Measurements from ENCODE around the gene SCG3.

Gene SCG3

DNA sequence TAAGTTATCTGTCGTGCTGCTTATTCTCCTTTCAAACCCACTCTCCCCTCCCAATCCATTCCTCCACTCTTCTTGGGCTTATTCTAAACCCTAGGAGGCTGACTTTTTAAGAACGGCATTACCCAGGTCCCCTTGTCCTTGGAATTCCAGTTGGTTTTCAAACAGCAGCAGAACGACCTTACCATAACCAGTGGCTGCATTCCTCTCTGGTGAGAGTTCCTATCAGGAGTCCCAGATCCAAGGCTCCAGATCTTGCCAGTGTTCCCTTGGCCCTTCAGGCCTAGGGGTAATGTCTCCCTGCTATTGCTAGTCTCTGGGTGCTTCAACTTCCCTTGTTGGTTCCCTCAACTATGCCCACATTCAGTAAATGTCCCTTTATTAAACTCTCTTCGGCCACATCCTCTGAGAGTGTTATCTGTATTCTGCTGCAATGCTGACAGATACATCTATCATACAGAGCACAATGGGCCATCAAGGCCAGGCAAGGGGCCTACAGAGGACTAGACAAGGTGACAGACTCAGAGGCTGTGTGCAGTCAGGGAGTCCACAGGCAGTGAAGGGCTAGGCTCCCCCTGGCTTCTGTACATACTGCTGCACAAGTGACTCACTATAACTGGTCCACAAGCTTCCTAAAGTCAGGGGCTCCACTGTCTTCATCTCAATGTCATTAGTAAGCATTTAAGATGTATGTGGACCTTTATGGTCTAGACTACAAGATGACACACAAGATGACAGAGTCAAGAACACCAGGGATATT lies 46.0 kb downstream of the SCG3 start:
- DNase-seq (ENCODE audit: low read depth) = no peak

DNA sequence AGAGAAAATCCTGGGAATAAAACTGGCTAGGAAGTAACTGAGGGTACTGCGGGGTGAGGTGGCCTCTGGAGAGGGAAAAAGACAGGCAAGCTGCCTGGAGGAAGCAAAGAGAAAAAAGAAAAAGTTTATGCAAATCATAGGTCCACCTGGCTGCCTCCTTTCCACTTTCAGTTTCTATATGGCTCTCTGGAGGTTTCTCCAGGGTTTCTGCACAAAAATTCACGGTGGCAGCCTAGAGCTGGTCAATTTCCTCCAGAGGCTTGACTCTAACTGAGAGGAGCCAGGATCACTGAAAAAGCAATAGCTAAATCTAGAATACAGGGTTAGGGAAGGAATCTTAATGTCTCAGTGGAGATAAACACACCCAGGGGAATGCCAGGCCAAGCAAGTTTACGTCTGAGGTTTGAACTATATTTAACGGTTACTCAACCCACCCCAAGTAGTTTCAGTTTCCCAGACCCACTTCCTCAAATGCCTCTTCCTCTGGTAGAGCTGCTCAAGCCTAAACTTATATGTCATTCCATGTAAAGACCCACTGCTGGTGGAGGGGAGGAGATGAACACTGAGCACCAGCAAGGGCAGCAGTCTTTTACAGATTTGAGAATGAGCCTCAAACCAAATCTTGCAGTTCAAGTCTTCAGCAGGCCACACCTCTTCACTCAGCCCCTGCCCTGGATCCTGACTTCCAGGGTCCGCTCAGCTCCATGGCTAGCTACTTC lies 50.4 kb downstream of the SCG3 start:
- no peak for DNase-seq (ENCODE audit: low read depth)

DNA sequence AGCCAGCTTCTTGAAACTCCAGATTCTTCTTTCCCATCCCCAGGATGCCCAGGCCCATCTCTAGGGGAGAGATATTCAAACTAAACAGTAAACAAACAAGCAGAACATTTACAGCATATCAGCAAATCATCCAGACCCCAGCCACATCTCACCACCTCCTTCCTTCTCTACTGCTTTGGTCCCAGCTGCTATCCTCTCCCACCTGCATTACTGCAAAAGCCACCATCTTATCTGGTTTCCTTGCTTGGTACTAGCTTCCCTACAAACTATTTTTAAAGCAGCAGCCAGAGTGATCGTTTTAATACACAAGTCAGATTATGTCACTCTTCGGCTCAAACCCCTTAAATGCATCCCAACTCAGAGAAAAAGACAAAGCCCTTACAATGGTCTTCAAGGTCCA lies 51.3 kb downstream of the SCG3 start:
- DNase-seq (ENCODE audit: low read depth) = no peak

DNA sequence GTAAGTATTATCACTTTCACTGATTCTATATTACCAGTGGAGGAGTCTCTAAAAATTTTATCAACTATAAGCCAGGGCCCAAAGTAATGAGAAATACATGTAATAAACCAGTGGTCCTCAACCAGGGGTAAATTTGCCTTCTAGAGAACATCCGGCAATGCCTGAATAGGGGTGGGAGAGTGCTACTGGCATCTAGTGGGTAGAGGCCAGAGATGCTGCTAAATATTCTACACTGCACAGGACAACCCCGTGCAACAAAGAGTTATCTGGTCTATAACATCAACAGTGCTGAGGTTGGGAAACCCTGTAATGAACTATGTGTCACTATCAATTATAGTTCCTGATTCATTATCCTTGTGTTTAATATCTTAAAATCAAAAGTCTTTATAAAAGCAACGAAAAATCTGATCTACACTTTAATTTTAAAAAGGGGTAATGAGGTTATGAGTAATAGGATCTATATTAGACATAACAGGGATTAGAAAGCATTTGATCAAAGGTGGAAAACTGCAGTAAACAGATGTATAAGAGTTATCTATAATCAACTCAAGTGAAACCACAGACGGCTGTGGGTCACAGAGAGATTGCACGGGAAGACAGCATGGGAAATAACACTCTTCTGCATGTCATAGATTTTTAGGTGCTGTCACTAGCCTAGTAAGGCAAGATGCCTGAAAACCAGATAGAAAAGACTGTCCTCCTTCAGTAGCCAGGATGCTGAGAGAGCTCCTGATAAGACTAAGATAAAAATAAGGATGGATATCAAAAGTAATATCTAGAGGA lies 54.1 kb downstream of the SCG3 start:
- no peak for DNase-seq (ENCODE audit: low read depth)

DNA sequence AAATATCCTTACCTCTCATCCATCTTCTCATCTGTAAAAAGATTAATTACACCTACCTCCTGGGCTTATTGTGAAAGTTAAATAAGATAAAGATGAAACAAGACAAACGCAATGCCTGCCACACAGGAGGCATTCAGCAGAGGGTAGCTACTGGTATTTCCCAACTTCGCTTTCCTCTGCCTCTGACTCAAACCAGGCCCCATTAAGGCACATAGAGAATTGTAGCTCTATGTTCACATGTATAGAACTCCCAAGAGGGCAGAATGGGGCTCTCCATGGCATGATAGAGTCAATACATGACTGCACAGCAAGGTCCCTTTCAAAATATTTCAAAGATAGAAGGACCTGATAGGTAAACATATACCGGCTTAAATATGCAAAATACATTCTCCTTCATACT lies 54.8 kb downstream of the SCG3 start:
- DNase-seq (ENCODE audit: low read depth) = no peak

DNA sequence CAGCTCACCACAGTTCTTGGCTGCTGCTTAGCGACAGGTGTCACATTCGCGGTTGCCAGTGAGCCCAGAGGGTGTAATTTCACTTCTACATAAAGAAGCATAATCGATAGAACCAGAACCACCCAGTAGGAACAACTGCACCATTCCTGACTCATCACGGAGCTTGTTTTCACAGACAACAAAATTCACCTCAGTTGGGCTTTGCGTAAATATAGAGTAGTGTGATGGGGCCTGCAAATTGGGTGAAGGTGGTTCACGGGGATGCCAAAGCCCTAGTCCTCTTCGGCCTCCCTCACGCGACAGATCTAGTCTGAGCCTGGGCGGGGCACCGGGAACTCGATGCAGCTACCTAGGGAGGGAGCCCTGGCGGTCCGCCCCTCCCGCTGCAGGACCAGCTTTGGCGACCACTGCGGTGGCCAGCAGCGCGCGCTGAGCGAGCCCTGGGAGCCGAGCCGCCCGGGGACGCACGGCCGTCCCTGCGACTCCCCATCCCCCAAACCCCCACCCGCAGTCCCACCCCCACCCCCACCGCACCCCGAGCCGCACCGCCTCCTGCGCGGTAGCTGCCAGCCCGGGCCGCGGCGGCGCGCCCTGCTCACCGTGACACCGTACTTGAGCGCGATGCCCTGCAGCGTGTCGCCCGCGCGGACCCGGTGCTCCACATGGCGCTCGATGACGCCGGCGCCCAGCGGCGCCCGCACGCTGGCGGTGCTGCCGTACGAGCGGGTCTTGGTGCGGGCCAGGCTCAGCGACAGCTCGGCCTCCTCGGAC lies 55.6 kb downstream of the SCG3 start:
- DNase-seq (ENCODE audit: low read depth) = peak; percentile 36

DNA sequence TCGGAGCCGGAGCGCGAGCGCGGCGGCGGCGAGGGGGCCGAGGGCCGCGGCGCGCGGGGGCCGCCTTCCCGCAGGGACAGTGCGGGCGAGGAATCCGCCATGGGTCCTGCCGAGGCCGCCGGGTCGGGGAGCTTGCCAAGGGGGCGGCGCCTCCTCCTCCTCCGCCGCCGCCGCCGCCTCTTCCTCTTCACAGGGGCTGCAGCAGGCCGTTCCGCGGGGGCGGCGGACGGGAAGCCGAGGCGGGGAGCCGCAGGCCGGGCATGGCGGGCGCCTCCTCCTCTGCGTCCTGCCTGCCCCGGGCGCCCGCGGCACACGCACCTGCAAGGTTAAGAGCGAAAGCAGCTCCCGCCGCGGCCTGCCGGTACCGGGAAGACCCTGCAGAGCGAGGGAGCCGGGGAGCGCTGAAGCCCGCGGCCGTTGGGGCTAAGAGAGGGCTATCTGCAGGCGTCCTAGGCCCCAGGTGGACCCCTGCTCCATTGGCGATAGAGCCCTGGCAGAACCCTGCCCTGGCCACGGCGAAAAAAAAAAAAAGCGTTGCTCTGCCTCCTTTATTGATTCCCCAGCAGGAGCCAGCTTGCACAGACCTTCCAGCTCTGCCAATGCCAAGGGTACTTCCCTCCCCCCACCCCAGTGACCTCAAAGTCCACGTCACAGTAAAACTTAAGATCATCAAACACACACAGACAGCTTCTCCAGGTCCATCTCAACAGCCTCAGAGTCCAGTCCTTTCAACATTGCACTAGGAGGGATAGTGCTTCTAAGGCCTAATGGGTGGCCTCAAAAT lies 56.4 kb downstream of the SCG3 start, which contains the start of gene LYSMD2:
TSS of gene LYSMD2 (minus strand) at position 134 of the 784 bp plus-strand sequence. CDS start at position 101, 33 bp downstream.
- DNase-seq (ENCODE audit: low read depth) = peak; percentile 68

DNA sequence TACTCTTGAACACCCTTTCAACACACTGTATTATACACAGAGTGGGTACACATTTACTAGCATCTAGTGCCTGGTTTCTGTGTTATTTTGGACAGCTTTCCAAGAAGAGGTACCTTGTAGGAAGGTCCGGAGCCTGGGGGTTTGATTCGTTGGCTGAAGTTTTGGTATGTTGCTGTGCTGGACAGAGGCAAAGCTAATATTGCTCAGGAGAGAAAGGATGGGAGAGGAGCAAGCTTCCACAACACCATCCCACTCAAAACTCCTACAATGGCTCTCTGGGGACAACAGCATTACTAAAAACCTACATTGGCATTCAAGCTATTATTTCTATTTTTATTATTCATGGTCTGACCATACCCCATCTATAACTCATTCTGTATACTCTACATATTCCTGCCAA lies 57.2 kb downstream of the SCG3 start:
- no peak for DNase-seq (ENCODE audit: low read depth)

DNA sequence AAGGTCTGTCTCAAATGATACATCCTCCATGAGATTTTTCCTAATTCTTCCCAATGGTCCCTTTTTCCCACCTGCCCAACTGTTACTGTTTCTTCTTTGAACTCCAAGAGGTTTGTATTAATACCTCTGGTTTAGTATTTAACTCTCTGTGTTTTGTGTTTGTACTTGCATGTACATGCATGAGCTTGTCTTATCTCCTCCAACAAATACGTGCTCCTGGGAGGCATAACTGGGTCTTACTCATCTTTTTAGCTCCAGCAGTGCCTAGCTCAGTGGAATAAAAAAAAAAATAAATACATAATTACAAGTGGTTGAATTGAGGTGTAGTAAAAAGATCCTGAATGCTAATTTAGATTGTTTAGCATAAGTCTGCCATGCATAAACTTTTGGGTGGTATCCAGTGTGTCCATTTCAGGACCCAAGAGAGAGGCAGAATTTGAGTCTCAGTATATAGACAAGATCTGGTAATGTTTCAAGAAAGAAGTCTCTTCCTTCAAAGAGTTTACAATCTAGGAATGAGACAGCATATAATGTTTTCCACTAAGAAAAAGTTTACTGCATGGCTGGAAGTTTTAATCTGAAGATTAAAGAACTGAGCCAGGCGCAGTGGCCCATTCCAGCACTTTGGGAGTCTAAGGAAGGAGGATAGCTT lies 57.9 kb downstream of the SCG3 start:
- no peak for DNase-seq (ENCODE audit: low read depth)

DNA sequence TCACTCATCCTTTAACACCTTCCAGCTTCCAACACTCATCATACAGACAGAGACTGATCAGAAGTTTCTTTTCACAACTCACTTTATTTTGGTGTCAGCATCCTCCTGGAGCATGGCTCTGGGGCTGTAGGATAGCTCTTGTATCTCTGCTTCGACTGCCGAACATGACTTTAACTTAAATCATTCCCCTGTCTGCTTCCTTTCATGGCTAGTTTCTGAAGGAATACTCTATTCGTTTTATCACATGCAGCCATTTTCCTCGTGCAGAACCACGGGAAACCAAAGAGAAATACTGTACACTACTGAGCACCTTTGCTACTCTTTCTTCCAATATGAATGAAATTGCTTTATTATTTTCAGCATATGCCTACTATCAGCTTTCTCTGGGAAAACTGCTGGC lies 68.0 kb downstream of the SCG3 start:
- no peak for DNase-seq (ENCODE audit: low read depth)

DNA sequence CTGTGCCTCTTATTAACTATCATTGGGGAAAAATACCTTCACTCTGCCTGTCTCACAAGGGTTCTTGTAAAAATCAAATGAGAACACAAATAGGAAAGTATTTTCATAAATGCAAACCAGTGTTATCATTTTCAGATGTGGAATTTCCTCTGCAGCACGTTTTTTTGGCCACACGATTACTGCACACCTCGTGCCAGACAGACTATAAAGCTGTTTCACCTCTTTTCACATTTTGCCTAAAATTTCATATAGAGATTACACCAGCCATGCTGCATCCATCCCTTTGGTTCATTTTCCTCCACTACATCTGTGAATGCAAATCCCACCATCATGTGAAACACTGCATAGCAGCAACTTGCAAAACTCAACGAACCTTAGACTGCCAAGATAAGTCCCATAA lies 68.9 kb downstream of the SCG3 start:
- no peak for DNase-seq (ENCODE audit: low read depth)

DNA sequence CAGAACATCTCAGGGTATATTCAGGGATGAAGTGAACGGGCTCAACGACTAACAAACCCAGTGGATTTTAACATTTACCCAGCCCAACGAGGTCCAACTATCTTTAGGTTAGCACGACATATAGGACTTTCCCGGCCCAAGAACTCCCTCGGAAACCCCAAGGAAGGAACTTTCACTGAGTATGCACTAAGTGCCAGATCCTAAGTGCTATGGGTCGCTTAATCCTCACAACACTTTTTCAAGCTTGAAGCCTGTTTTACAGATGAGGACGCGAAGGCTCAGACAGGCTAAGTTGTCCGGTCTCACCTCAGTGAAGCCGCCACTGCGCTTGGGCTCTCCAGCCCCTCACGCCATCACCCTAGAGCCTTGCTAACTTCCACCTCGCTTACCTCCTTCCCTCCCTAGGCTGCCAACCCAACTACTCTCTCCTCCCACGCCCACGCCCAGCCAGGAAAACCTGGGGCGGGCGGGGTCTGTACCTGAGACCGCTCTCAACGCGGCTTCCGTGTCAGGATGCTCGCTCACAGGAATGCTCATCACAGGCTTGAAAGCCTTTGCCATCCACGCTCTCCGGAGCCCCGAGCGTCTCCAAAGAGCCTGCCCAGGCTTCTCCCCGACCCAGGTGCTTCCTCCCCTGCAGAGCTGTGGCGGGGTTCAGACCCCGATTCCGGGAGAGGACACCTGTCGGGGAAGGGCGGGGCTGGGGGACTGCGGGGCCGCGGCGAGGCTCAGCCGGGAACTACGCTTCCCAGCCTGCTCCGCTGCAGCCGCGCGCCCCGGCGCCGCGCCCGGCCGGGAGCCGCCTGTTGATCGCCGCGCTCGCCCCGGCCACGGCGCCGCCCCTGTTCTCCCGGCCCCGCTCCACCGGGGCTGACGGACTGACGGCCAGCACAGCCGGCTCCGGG lies 69.7 kb downstream of the SCG3 start, which contains the start of gene TMOD2:
TSS of gene TMOD2 (plus strand) at position 806 of the 905 bp plus-strand sequence. CDS start 14,845 bp downstream, outside the sequence.
- peak; percentile 31 for DNase-seq (ENCODE audit: low read depth)

DNA sequence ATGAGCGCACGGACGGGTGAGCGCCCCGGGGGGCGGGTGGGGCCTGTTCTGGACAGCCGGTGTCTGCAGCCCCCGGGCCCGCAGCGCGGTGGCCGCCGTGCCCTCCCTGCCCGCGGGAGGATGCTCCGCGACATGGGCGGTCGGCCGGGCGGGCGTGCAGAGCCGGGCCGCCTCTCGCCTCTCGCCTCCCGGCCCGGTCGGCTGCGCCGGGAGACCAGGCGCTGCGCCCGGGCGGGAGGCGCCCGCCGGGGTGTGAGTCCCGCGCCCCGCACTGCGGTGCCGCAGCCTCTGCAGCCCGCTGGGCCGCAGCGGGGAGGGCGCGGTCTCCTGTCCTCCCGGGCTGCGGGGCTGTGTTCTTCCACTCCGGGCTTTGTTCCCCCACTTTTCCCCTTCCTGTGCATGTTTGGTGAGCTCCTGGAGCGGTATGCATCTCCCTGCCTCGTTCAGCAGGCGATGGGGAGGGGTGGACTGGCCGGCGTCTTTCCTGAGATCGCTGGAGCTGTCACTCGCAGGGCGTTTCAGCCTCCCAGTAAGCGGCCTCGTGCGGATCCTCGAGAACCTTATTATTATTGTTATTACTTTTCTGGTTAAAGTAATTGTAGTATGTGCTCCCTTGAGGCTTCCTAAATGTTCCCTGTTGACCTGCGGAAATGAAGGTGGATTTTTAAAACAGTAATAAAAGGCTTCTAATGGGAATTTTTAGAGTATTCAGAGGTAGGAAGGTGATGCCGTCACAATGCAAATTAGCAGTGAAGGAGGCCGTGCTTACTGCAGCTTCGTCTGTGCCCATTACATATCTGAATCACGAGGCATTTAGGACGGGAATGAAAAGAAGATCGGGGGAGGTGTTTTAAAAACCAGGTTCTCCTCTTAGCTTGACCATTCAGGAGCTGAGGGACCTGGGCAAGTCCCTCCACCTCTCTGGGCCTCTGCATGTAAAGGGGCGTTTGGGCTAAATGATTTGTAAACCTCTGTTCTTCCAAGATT lies 70.7 kb downstream of the SCG3 start:
- no peak for DNase-seq (ENCODE audit: low read depth)

DNA sequence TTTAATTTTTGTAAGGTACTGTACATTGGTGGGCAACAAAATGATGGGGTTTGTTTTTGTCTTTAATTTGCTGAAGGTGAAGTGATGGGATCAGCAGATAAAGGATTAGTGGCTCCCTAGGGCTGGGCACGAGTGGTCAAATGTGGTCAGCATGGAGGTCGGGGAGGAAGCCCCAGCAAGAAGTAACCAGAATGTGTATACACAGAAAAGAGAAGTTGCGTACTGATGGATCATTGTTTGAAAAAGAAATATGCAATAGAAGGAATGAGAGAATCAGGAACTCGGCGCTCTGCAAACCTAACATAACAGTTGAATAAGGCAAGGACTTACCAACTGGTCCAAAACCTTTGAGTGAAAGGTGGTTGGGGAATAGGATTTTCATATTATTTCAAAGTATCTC lies 71.6 kb downstream of the SCG3 start:
- no peak for DNase-seq (ENCODE audit: low read depth)

DNA sequence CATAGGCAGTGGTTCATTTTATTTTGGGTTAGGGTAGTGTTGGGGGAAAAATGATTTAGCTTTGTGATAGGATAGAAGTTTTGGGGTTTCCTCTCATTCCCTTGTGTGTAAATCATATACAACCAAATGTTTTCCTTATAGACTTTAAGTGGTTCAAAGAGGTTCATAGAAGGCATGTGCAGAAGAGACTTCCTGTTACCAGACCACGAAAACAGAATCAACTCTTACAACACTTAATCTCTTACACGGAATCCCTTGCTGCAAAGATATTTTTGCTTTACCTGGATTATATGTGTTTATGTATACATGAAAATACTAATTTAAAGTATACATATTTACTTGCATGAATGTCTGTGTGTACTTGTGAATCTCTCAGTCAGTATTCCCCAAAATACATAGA lies 73.0 kb downstream of the SCG3 start:
- no peak for DNase-seq (ENCODE audit: low read depth)

DNA sequence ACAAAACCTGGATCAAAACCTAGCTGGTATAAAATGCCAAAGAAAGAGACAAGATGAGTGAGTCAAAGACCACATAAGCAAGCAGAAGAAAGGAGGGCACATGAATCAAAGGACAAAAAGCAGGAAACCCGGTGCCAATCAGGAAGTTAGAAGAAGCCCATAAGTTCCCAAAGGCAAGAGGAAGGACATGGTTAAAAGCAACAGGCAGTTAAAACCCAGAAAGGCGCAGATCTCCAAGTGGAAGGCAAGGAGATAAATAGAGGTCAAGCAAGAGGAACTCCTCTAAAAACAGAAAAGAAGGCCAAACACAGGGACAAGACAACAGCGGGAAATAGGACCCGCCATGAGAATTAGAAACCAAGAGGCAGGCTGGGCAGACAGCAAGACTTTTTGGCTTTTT lies 74.5 kb downstream of the SCG3 start:
- DNase-seq (ENCODE audit: low read depth) = no peak

DNA sequence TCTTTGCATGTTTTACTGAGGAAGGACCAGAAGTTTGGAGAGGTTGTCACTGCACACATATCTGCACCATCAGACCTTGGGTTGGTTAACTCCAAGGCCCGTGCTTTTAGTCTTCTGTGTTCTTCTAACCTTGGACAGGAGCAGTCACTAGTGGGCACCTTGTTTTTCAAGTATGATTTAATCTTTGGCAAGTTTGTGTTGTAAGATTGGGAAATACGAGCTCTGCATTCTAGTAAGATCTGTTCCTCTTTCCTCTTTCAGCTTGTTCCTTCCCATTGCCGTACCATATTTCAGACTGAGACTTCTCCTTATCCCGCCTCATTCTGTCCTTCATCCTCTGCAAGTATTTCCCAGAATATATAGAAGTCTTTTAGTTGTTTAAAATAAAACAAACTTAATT lies 75.2 kb downstream of the SCG3 start:
- no peak for DNase-seq (ENCODE audit: low read depth)

DNA sequence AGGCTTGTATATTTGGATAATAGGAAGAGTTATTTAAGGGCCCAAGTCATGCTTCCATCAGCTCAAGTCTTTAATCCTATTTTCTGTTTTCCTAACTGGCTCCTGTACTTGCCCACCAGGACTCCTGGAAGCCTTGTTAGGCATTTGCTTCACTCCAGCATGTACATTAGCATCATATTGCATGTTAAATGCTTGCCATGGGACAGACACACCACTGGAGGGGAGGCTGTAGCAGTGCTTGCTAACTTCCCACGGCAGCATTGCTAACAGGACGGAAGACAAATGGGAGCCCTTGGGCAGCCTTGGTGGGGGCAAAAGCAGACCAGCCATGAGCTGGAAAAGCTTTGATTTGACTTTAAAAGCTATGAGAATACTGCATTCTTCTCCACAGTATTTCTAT lies 76.1 kb downstream of the SCG3 start:
- no peak for DNase-seq (ENCODE audit: low read depth)

Data from stimulated activated CD8-positive, alpha-beta memory T cell treated with anti-CD3 and anti-CD28 coated beads, Interleukin-12 subunit alpha, Interleukin-12 subunit beta, amount 100 ng/mL, for 4 hours (primary cell).